Measurements from ENCODE around the gene TFB1M. TPM values are rescaled to one million over a fixed set of nuclear protein-coding genes. Genes with fewer than 3 reads are reported as not detected.
"Not testable (repeated sequence)": the region's sequence is repeated elsewhere in the genome, so short reads cannot be mapped to it uniquely, and the experiment has no call there.

TFB1M gene
- total RNA-seq, 2 donors from 2014 or later = 38.8 to 43.0 TPM

- Mint-ChIP-seq H3K27me3 (ENCODE audit: insufficient read depth) (no peaks in the 10 kb centered on the region), H3K27ac (no peak overlapping the region), H3K4me3 (no peak overlapping the region), H3K4me1 (no peaks in the 10 kb centered on the region), H3K36me3 (ENCODE audit: low read depth) (peaks cover 9% of the 10 kb centered on the region), H3K9me3 (peaks cover 29% of the 10 kb centered on the region)
- Histone ChIP-seq H3K27ac (ENCODE audit: low read depth, low read length) (no peak overlapping the region), H3K36me3 (ENCODE audit: control insufficient read depth, insufficient read depth, low read length) (no peaks in the 10 kb centered on the region), H3K9ac (ENCODE audit: extremely low read depth, low read length, poor library complexity, severe bottlenecking) (no peak overlapping the region), H3K4me3 (ENCODE audit: low read length) (no peak overlapping the region), H3K4me1 (ENCODE audit: control insufficient read depth, insufficient read depth, low read length) (no peaks in the 10 kb centered on the region), H3K27me3 (ENCODE audit: control insufficient read depth, insufficient read depth, low read length, poor library complexity, severe bottlenecking) (no peaks in the 10 kb centered on the region), H3K9me3 (ENCODE audit: control insufficient read depth, low read length) (peaks cover 21% of the 10 kb centered on the region)
- no peak for DNase-seq
- 82 to 92% methylated on average over 6 of the region's 6 CpGs for WGBS, 2 experiments (ENCODE audit: insufficient coverage in 1 of 2, insufficient read length in 1 of 2)
- TF ChIP-seq CTCF (conservative IDR thresholded peaks at IDR 0.05) = no peak
Observed at GRCh38 chr6:155232848-155233247, 81.4 kb downstream of the TFB1M start.

GRCh38 chr6:155230975-155231374, 83.3 kb downstream of the TFB1M start:
- H3K4me1 Mint-ChIP-seq; H3K9me3 ChIP-seq (ENCODE audit: control insufficient read depth, low read length); H3K4me1 ChIP-seq (ENCODE audit: control insufficient read depth, insufficient read depth, low read length); H3K9ac ChIP-seq (ENCODE audit: extremely low read depth, low read length, poor library complexity, severe bottlenecking); DNase-seq; H3K27ac ChIP-seq (ENCODE audit: low read depth, low read length); H3K27me3 Mint-ChIP-seq (ENCODE audit: insufficient read depth); H3K27me3 ChIP-seq (ENCODE audit: control insufficient read depth, insufficient read depth, low read length, poor library complexity, severe bottlenecking); H3K27ac Mint-ChIP-seq; H3K4me3 Mint-ChIP-seq; H3K4me3 ChIP-seq (ENCODE audit: low read length); H3K36me3 ChIP-seq (ENCODE audit: control insufficient read depth, insufficient read depth, low read length): not testable (repeated sequence)
- peaks cover 19% of the 10 kb centered on the region for H3K9me3 Mint-ChIP-seq
- WGBS, 2 experiments (ENCODE audit: insufficient coverage in 1 of 2, insufficient read length in 1 of 2) = 90% methylated on average over 4 of the region's 4 CpGs
- H3K36me3 Mint-ChIP-seq (ENCODE audit: low read depth) = peaks cover 12% of the 10 kb centered on the region

- Histone ChIP-seq H3K36me3 (ENCODE audit: control insufficient read depth, insufficient read depth, low read length) (no peaks in the 10 kb centered on the region), H3K27ac (ENCODE audit: low read depth, low read length) (no peak overlapping the region), H3K27me3 (ENCODE audit: control insufficient read depth, insufficient read depth, low read length, poor library complexity, severe bottlenecking) (no peaks in the 10 kb centered on the region), H3K9me3 (ENCODE audit: control insufficient read depth, low read length) (peaks cover 5% of the 10 kb centered on the region), H3K4me3 (ENCODE audit: low read length) (no peak overlapping the region), H3K9ac (ENCODE audit: extremely low read depth, low read length, poor library complexity, severe bottlenecking) (no peak overlapping the region), H3K4me1 (ENCODE audit: control insufficient read depth, insufficient read depth, low read length) (peaks cover 7% of the 10 kb centered on the region)
- no peak for TF ChIP-seq CTCF (conservative IDR thresholded peaks at IDR 0.05)
- Mint-ChIP-seq H3K9me3 (peaks cover 14% of the 10 kb centered on the region), H3K4me1 (peaks cover 17% of the 10 kb centered on the region), H3K36me3 (ENCODE audit: low read depth) (peaks cover 10% of the 10 kb centered on the region), H3K27me3 (ENCODE audit: insufficient read depth) (no peaks in the 10 kb centered on the region), H3K4me3 (no peak overlapping the region), H3K27ac (no peak overlapping the region)
- 91 to 100% methylated on average over 7 to 13 of the region's 13 CpGs for WGBS, 2 experiments (ENCODE audit: insufficient coverage in 1 of 2, insufficient read length in 1 of 2)
- no peak for DNase-seq
Observed at GRCh38 chr6:155228546-155229166, 85.6 kb downstream of the TFB1M start.

GRCh38 chr6:155227046-155227445, 87.2 kb downstream of the TFB1M start:
- Histone ChIP-seq H3K9me3 (ENCODE audit: control insufficient read depth, low read length) (peaks cover 5% of the 10 kb centered on the region), H3K4me3 (ENCODE audit: low read length) (no peak overlapping the region), H3K27me3 (ENCODE audit: control insufficient read depth, insufficient read depth, low read length, poor library complexity, severe bottlenecking) (no peaks in the 10 kb centered on the region), H3K9ac (ENCODE audit: extremely low read depth, low read length, poor library complexity, severe bottlenecking) (no peak overlapping the region), H3K4me1 (ENCODE audit: control insufficient read depth, insufficient read depth, low read length) (peaks cover 8% of the 10 kb centered on the region), H3K27ac (ENCODE audit: low read depth, low read length) (no peak overlapping the region), H3K36me3 (ENCODE audit: control insufficient read depth, insufficient read depth, low read length) (no peaks in the 10 kb centered on the region)
- Mint-ChIP-seq H3K4me1 (peaks cover 21% of the 10 kb centered on the region), H3K9me3 (peaks cover 14% of the 10 kb centered on the region), H3K36me3 (ENCODE audit: low read depth) (peaks cover 10% of the 10 kb centered on the region), H3K4me3 (no peak overlapping the region), H3K27me3 (ENCODE audit: insufficient read depth) (no peaks in the 10 kb centered on the region), H3K27ac (no peak overlapping the region)
- no peak for TF ChIP-seq CTCF (conservative IDR thresholded peaks at IDR 0.05)
- 79 to 85% methylated on average over 2 to 4 of the region's 4 CpGs for WGBS, 2 experiments (ENCODE audit: insufficient coverage in 1 of 2, insufficient read length in 1 of 2)
- no peak for DNase-seq
